Heart left ventricle (tissue), 16 donors: ENCODE measurements around the gene SH2D3C. TPM values are rescaled to one million over a fixed set of nuclear protein-coding genes. Genes with fewer than 3 reads are reported as not detected.

Source experiments
- ATAC-seq, 4 donors: fragments of 200-7000 bp; cut with Tn5 transposase; one replicate each; pipeline ENCODE4 v1.9.1; 2020 to 2022; ENCODE audit warnings: moderate library complexity in 4 of 4, mild to moderate bottlenecking in 3 of 4, moderate number of reproducible peaks in 1 of 4
- DNase-seq, 5 donors: peaks; one replicate each; pipeline ENCODE4 v3.0.0-alpha.2; 2020
- H3K27ac ChIP-seq, 12 donors: fragments of 200-600 bp; sonication (generic) in 4 of 12; one replicate each; pipeline versions ENCODE4 v1.5.0 to v1.8.0; 2016 to 2022; ENCODE audit warnings: mild to moderate bottlenecking in 2 of 12
- H3K27me3 ChIP-seq, 9 donors: fragments of 200-600 bp; sonication (generic) in 2 of 9; one replicate each; pipeline versions ENCODE4 v1.5.1 to v1.8.0; 2016 to 2022; ENCODE audit warnings: mild to moderate bottlenecking in 3 of 9
- H3K36me3 ChIP-seq, 9 donors: fragments of 200-600 bp; sonication (generic) in 2 of 9; one replicate each; pipeline versions ENCODE4 v1.5.0 to v1.8.0; 2018 to 2022; ENCODE audit warnings: mild to moderate bottlenecking in 2 of 9
- H3K4me1 ChIP-seq, 12 donors: fragments of 200-600 bp; sonication (generic) in 4 of 12; one replicate each; pipeline versions ENCODE4 v1.5.0 to v1.8.0; 2016 to 2022; ENCODE audit warnings: mild to moderate bottlenecking in 3 of 12
- H3K4me3 ChIP-seq, 12 donors: fragments of 200-600 bp; sonication (generic) in 4 of 12; one replicate each; pipeline versions ENCODE4 v1.5.0 to v1.8.0; 2017 to 2022; ENCODE audit warnings: mild to moderate bottlenecking in 9 of 12, moderate library complexity in 4 of 12
- H3K9me3 ChIP-seq, 12 donors: fragments of 200-600 bp; sonication (generic) in 4 of 12; one replicate each; pipeline versions ENCODE4 v1.5.0 to v1.8.0; 2016 to 2022; ENCODE audit warnings: mild to moderate bottlenecking in 1 of 12
- CTCF ChIP-seq, 12 donors: fragments of 200-600 bp; sonication (generic) in 4 of 12; IDR thresholded peaks; one replicate each; pipeline versions ENCODE4 v1.5.0 to v1.8.0; 2018 to 2022; ENCODE audit warnings: antibody characterized with exemption in 12 of 12, mild to moderate bottlenecking in 5 of 12
- POLR2A ChIP-seq, 2 donors: fragments of 450-650 bp; IDR thresholded peaks; one replicate each; pipeline ENCODE4 v1.6.1; 2017; ENCODE audit warnings: antibody characterized with exemption in 2 of 2, mild to moderate bottlenecking in 2 of 2, moderate library complexity in 2 of 2
- WGBS, 4 donors: extraction: QIAGEN DNeasy Blood & Tissue Kit in 2 of 4; methylation state at CpG; one replicate each; pipeline versions ENCODE4 v1.1.5 to v1.1.7; 2013 to 2018; 5-methylcytosine and 5-hydroxymethylcytosine counted together
- intact Hi-C, 10 donors: fragments of 100-400 bp; cut with DNase I; formaldehyde crosslinking; loops; one replicate each; pipeline versions ENCODE4 v1.11.1 to v1.14.2; 2022
- polyA plus RNA-seq, 2 donors: library from polyadenylated mRNA; stranded (reverse); fragments of 200-250 nt; gene quantifications; one replicate each; pipeline ENCODE4 v1.2.3, GENCODE V29; 2013
- total RNA-seq, 9 donors: library from RNA; depleted of rRNA in 2 of 9; stranded (reverse); fragments of >200 nt in 2 of 9; fragmentation: NEBNext Ultra II Directional in 3 of 9; extraction: Animal tissue kit (Norgen Biotek cat#: 25700) in 3 of 9; gene quantifications; one replicate each; pipeline versions ENCODE4 v1.1.0 to v1.2.4, GENCODE V29; 2016 to 2023
- donor health status: ischemic (EF 13 %, LVEDD 7.1; RV severe dilation, severe dysfunction).
- donor health status: healthy with polysubstance abuse.
- donor health status: DM: no; HTN: yes; CAD: no.
- donor health status: DM: no; HTN: no; CAD: no.
- donor health status: ischemic (EF 25% LVEDD 6.9; RV normal size, moderate dysfunction).
- donor health status: ischemic (EF 25% LVEDD 5.7; RV mildly dilated, moderate dysfunction).
- donor health status: healthy.
- donor health status: DM: yes; HTN: yes; CAD: no.
- donor health status: ischemic (EF 35%, LVEDD 5.7; RV mildly dilated, moderate dysfunction).
- donor health status: nonischemic (EF 11% LVEDD 7.7; RV severe dilation, severe dysfunction).
- donor health status: DM: yes; HTN: yes; CAD: no.
- donor health status: PGD.
- donor health status: ischemic (EF 29% LVEDD 5.4; RV normal size, mild dysfunction).
- donor health status: nonischemic (EF 23%, LVEDD 6.1; RV moderate dilation, normal function).

The SH2D3C gene
- total and polyA plus RNA-seq, 11 donors = 13.7 to 38.9 (median 21.0) TPM

DNA sequence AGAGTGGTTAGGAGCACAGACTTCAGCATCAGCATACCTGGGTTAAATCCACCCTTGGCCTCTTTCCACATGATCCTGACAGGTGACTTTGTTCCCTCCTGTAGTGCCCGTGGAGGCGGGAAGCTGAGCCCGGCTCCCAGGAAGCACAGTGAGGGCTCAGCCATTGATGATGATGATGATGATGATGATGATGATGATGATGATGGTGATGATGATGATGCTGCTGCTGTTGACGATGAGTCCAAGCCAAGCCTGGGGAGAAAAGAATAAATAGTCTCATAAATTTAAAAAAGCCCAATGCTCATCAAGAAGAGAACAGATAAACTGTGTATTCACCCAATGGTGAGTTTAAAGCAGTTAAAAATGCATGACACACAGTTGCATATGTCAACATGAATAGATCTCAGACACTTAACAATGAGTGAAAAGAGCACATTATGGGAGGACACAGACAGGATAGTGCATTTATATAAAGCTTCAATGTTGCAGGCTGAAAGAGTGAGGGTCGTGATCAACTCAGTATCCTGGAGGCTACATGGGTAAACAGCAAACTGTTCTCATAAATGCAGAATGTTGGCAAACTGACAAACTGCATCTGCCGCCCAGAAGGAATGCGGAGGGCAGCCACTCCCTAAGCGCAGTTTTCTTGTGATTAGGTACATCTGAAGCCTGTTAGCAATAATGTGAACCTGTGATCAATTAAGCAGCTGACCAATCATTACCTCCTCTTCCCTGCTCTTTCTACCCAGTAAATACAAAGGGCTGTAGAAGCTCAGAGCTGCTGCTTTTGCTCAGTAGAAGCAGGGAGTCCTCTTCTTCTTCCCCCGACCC lies 83.4 kb downstream of the SH2D3C start:
- 72 to 79% (median 74%) methylated on average over 9 of the region's 9 CpGs for WGBS, 4 donors
- no peak for TF ChIP-seq POLR2A (IDR thresholded peaks at IDR 0.05)
- no peak for TF ChIP-seq CTCF (IDR thresholded peaks at IDR 0.05)
- DNase-seq = no peak
- Histone ChIP-seq H3K4me1 (peaks cover 0 to 14% (median 8%) of the 10 kb centered on the region in 12 donors), H3K9me3 (no peaks in the 10 kb centered on the region), H3K4me3 (no peak overlapping the region), H3K27me3 (no peaks in the 10 kb centered on the region), H3K36me3 (peaks cover 0 to 27% (median 16%) of the 10 kb centered on the region in 9 donors), H3K27ac (no peak overlapping the region)
- ATAC-seq = no peak
- intact Hi-C loops = loop anchor here in 1 of 10 donors (5.0 kb wide), 1 partner anchor 43 kb away; no protein-coding TSS in a partner anchor

GRCh38 chr9:127693697-127694096 lies 84.8 kb downstream of the SH2D3C start:
- DNase-seq (no peak), ATAC-seq (no peak)
- no peaks in the 10 kb centered on the region for H3K9me3 ChIP-seq
- 91 to 100% (median 97%) methylated on average over 4 of the region's 4 CpGs for WGBS, 4 donors
- H3K4me3 ChIP-seq = no peak overlapping the region
- H3K36me3 ChIP-seq = peaks cover 0 to 41% (median 26%) of the 10 kb centered on the region in 9 donors
- TF ChIP-seq POLR2A (IDR thresholded peaks at IDR 0.05) (no peak), CTCF (IDR thresholded peaks at IDR 0.05) (no peak)
- H3K4me1 ChIP-seq = peaks cover 0 to 4% (median 0%) of the 10 kb centered on the region in 12 donors
- intact Hi-C loops = loop anchor here in 1 of 10 donors (5.0 kb wide), 1 partner anchor 41 kb away; no protein-coding TSS in a partner anchor
- no peaks in the 10 kb centered on the region for H3K27me3 ChIP-seq
- H3K27ac ChIP-seq = no peak overlapping the region

DNA sequence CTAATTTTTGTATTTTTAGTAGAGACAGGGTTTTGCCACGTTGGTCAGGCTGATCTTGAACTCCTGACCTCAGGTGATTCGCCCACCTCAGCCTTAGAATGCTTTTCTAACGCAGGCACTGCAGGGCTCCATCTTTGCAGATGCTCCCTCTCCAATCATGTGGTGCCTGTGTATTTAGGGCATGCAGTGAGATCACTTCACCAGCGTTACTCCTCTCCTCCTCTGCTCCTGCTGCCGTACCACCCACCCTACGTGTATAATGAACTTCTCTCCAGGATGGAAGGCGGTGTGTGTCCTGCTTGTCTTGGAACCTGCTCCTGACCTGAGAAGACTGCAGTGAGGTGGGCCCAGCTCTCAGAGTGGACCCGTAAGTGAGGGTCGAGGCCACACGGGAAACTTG lies 85.3 kb downstream of the SH2D3C start:
- DNase-seq = no peak
- TF ChIP-seq POLR2A (IDR thresholded peaks at IDR 0.05) = no peak
- TF ChIP-seq CTCF (IDR thresholded peaks at IDR 0.05) = no peak
- Histone ChIP-seq H3K4me1 (no peaks in the 10 kb centered on the region), H3K27me3 (no peaks in the 10 kb centered on the region), H3K9me3 (no peaks in the 10 kb centered on the region), H3K36me3 (peaks cover 0 to 46% (median 27%) of the 10 kb centered on the region in 9 donors), H3K27ac (no peak overlapping the region), H3K4me3 (no peak overlapping the region)
- intact Hi-C loops = loop anchor here in 1 of 10 donors (5.0 kb wide), 1 partner anchor 41 kb away; no protein-coding TSS in a partner anchor
- ATAC-seq = no peak
- 88 to 91% (median 90%) methylated on average over 10 of the region's 10 CpGs for WGBS, 4 donors

- DNase-seq (no peak), ATAC-seq (no peak)
- no peak for TF ChIP-seq POLR2A (IDR thresholded peaks at IDR 0.05)
- TF ChIP-seq CTCF (IDR thresholded peaks at IDR 0.05) = no peak
- intact Hi-C loops = loop anchor here in 1 of 10 donors (5.0 kb wide), 1 partner anchor 40 kb away; no protein-coding TSS in a partner anchor
- Histone ChIP-seq H3K4me1 (no peaks in the 10 kb centered on the region), H3K9me3 (no peaks in the 10 kb centered on the region), H3K4me3 (no peak overlapping the region), H3K27me3 (no peaks in the 10 kb centered on the region), H3K36me3 (peaks cover 0 to 57% (median 36%) of the 10 kb centered on the region in 9 donors), H3K27ac (no peak overlapping the region)
- WGBS, 4 donors = 87 to 91% (median 91%) methylated on average over 20 of the region's 20 CpGs
These were observed 86.4 kb downstream of the SH2D3C start for GRCh38 chr9:127692071-127692470.
